Measurements from ENCODE around the gene CDX2.

DNA sequence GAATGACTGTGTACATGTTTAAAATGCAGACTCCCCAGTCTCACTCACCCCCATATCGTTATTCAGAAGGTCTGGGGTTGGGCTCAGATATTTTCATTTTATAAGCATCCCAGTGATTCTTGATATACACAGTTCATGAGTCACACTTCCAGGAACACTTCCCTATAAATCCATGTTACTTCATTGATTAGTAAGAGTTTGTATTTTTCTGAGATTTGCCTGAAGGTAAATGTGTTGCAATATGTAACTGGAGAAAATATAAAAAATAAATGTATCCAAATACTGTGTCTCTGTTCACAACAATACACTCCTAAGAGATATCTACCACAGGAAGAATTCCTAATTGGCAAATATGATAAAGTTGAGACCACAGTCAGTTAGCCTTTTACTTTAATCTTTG, 56.0 kb downstream of the CDX2 start:
- no peak for TF ChIP-seq CTCF (IDR thresholded peaks at IDR 0.05)
- TF ChIP-seq POLR2A (IDR thresholded peaks at IDR 0.05) = no peak

Measured in lower leg skin (tissue), 3 donors.